Peyer's patch (tissue), 4 donors: ENCODE measurements around the gene PGS1.

ENCODE experiments used
- CTCF ChIP-seq, 6 experiments: fragments of 450-650 bp in 4 of 6; fragments of 200-600 bp in 2 of 6; sonication (generic) in 1 of 6; IDR thresholded peaks; one replicate each; pipeline ENCODE4 v1.5.1; 2017 to 2019; ENCODE audit warnings: antibody characterized with exemption in 6 of 6, mild to moderate bottlenecking in 3 of 6, moderate library complexity in 1 of 6
- POLR2A ChIP-seq, 2 donors: fragments of 450-650 bp; IDR thresholded peaks; one replicate each; pipeline ENCODE4 v1.5.1; 2017; ENCODE audit warnings: antibody characterized with exemption in 2 of 2, mild to moderate bottlenecking in 2 of 2, moderate library complexity in 2 of 2

GRCh38 chr17:78375401-78376151, 2.9 kb upstream of the PGS1 start:
- no peak for TF ChIP-seq CTCF (IDR thresholded peaks at IDR 0.05)
- no peak for TF ChIP-seq POLR2A (IDR thresholded peaks at IDR 0.05)
